Heart left ventricle (tissue), 13 donors: ENCODE results near the gene NUDT3.

Experiments
- POLR2A ChIP-seq, 2 donors: fragments of 450-650 bp; IDR thresholded peaks; one replicate each; pipeline ENCODE4 v1.6.1; 2017; ENCODE audit warnings: antibody characterized with exemption in 2 of 2, mild to moderate bottlenecking in 2 of 2, moderate library complexity in 2 of 2
- TF ChIP-seq, protein P1 (sequence below), 12 donors: fragments of 200-600 bp; sonication (generic) in 4 of 12; IDR thresholded peaks; one replicate each; pipeline versions ENCODE4 v1.5.0 to v1.8.0; 2018 to 2022; ENCODE audit warnings: antibody characterized with exemption in 12 of 12, mild to moderate bottlenecking in 5 of 12
- donor health status: ischemic (EF 13 %, LVEDD 7.1; RV severe dilation, severe dysfunction).
- donor health status: DM: no; HTN: yes; CAD: no.
- donor health status: DM: no; HTN: no; CAD: no.
- donor health status: ischemic (EF 25% LVEDD 6.9; RV normal size, moderate dysfunction).
- donor health status: ischemic (EF 25% LVEDD 5.7; RV mildly dilated, moderate dysfunction).
- donor health status: ischemic (EF 35%, LVEDD 5.7; RV mildly dilated, moderate dysfunction).
- donor health status: nonischemic (EF 11% LVEDD 7.7; RV severe dilation, severe dysfunction).
- donor health status: DM: yes; HTN: yes; CAD: no.
- donor health status: PGD.
- donor health status: ischemic (EF 29% LVEDD 5.4; RV normal size, mild dysfunction).
- donor health status: nonischemic (EF 23%, LVEDD 6.1; RV moderate dilation, normal function).

GRCh38 chr6:34315780-34316179 lies 76.7 kb downstream of the NUDT3 start:
- TF ChIP-seq, protein P1, sequence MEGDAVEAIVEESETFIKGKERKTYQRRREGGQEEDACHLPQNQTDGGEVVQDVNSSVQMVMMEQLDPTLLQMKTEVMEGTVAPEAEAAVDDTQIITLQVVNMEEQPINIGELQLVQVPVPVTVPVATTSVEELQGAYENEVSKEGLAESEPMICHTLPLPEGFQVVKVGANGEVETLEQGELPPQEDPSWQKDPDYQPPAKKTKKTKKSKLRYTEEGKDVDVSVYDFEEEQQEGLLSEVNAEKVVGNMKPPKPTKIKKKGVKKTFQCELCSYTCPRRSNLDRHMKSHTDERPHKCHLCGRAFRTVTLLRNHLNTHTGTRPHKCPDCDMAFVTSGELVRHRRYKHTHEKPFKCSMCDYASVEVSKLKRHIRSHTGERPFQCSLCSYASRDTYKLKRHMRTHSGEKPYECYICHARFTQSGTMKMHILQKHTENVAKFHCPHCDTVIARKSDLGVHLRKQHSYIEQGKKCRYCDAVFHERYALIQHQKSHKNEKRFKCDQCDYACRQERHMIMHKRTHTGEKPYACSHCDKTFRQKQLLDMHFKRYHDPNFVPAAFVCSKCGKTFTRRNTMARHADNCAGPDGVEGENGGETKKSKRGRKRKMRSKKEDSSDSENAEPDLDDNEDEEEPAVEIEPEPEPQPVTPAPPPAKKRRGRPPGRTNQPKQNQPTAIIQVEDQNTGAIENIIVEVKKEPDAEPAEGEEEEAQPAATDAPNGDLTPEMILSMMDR (IDR thresholded peaks at IDR 0.05) = no peak
- no peak for TF ChIP-seq POLR2A (IDR thresholded peaks at IDR 0.05)
